Tibial artery (tissue), 4 donors: ENCODE measurements around the gene MKRN2OS.

Experiments used
- DNase-seq, 2 donors: peaks; one replicate each; pipeline ENCODE4 v3.0.0-alpha.2; 2019
- H3K27ac ChIP-seq, 2 donors: fragments of 200-600 bp; sonication (generic) in 1 of 2; 1 replicate in 1 of 2; 2 replicates in 1 of 2; pipeline ENCODE4 v1.5.1; 2018 to 2019; ENCODE audit warnings: mild to moderate bottlenecking in 1 of 2
- H3K27me3 ChIP-seq, 2 donors: fragments of 200-600 bp; sonication (generic) in 1 of 2; one replicate each; pipeline versions ENCODE4 v1.5.1 to v1.6.0; 2016 to 2019
- H3K36me3 ChIP-seq, 3 donors: fragments of 200-600 bp; sonication (generic) in 2 of 3; one replicate each; pipeline ENCODE4 v1.5.1; 2016 to 2019; ENCODE audit warnings: mild to moderate bottlenecking in 2 of 3
- H3K4me1 ChIP-seq, 4 donors: fragments of 200-600 bp; sonication (generic) in 2 of 4; 1 replicate in 3 of 4; 2 replicates in 1 of 4; pipeline ENCODE4 v1.5.1; 2016 to 2019
- H3K4me3 ChIP-seq, 2 donors: fragments of 200-600 bp; sonication (generic) in 1 of 2; 1 replicate in 1 of 2; 2 replicates in 1 of 2; pipeline ENCODE4 v1.5.1; 2018 to 2019; ENCODE audit warnings: mild to moderate bottlenecking in 2 of 2
- H3K9me3 ChIP-seq, 3 donors: fragments of 200-600 bp; sonication (generic) in 1 of 3; one replicate each; pipeline ENCODE4 v1.5.1; 2016 to 2019
- CTCF ChIP-seq, 2 experiments: fragments of 200-600 bp in 1 of 2; fragments of 450-650 bp in 1 of 2; IDR thresholded peaks; one replicate each; pipeline ENCODE4 v1.5.1; 2017 to 2019; ENCODE audit warnings: antibody characterized with exemption in 2 of 2, mild to moderate bottlenecking in 1 of 2, moderate library complexity in 1 of 2
- intact Hi-C: fragments of 100-400 bp; cut with DNase I; formaldehyde crosslinking; loops from one replicate; pipeline ENCODE4 v1.15.0; 2023; ENCODE audit warnings: low total_unique reads

Gene MKRN2OS

DNA sequence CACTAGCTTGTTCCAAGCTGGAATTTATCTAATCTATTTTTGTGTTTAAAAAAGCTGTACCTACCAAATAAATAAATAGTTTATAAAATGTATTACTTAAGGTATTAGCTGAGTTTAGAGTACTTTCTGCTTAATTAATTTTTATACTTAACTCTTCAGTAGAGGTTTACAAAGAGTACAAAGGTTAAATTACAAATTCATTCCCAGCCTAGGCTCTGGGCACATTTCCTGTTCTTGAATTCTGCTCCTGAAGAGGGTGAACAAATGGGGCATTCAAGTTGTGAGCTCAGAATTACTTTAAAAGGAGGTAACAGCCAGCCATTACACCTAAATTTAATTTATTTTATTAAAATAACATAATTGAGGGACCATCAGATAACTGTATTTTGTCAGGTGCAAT is 38.0 kb upstream of the MKRN2OS start:
- no peak for TF ChIP-seq CTCF (IDR thresholded peaks at IDR 0.05)
- intact Hi-C loops: no loop called here
- H3K27me3 ChIP-seq: no peaks in the 10 kb centered on the region
- no peak for DNase-seq
- peaks cover 64 to 100% (median 95%) of the 10 kb centered on the region in 3 donors for H3K36me3 ChIP-seq
- no peaks in the 10 kb centered on the region for H3K9me3 ChIP-seq
- H3K27ac ChIP-seq: no peak overlapping the region
- H3K4me3 ChIP-seq: no peak overlapping the region
- H3K4me1 ChIP-seq: peaks cover 0 to 5% (median 0%) of the 10 kb centered on the region in 4 donors

- no peak for TF ChIP-seq CTCF (IDR thresholded peaks at IDR 0.05)
- H3K36me3 ChIP-seq: peaks cover 64 to 100% (median 95%) of the 10 kb centered on the region in 3 donors
These were observed 37.4 kb upstream of the MKRN2OS start for GRCh38 chr3:12582730-12583129.

DNA sequence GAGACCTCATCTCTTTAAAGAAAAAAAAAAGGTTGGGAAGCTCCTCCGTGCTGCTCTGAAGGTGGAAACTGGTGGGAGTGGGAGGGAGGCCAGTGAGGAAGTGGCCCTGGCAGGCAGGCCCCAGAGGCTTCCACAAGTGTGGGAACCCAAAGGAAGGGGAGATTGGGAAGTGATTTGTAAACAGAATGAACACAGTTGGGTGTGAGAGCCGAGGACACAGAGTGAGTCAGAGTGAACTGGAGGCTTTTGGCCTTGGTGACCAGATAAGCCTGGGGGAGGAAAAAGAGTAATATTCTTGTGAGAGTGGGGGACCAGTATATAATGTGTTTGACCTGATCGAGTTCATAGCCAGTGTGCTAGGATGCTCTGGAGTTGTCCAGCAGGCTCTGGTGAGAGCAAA is 34.6 kb upstream of the MKRN2OS start:
- no peak overlapping the region for H3K4me3 ChIP-seq
- no peak for TF ChIP-seq CTCF (IDR thresholded peaks at IDR 0.05)
- DNase-seq: no peak
- H3K27ac ChIP-seq: no peak overlapping the region
- H3K27me3 ChIP-seq: no peaks in the 10 kb centered on the region
- no peaks in the 10 kb centered on the region for H3K4me1 ChIP-seq
- intact Hi-C loops: no loop called here
- H3K36me3 ChIP-seq: peaks cover 62 to 100% (median 98%) of the 10 kb centered on the region in 3 donors
- no peaks in the 10 kb centered on the region for H3K9me3 ChIP-seq

More at GRCh38 chr3:12582730-12583129, 37.4 kb upstream of the MKRN2OS start:
- no peaks in the 10 kb centered on the region for H3K9me3 ChIP-seq
- intact Hi-C loops: no loop called here
- H3K4me3 ChIP-seq: no peak overlapping the region
- no peak for DNase-seq
- peaks cover 0 to 5% (median 0%) of the 10 kb centered on the region in 4 donors for H3K4me1 ChIP-seq
- no peaks in the 10 kb centered on the region for H3K27me3 ChIP-seq
- no peak overlapping the region for H3K27ac ChIP-seq

GRCh38 chr3:12579456-12579855 is 34.2 kb upstream of the MKRN2OS start:
- no peak overlapping the region for H3K27ac ChIP-seq
- H3K36me3 ChIP-seq: peaks cover 62 to 100% (median 98%) of the 10 kb centered on the region in 3 donors
- TF ChIP-seq CTCF (IDR thresholded peaks at IDR 0.05): no peak
- no peak overlapping the region for H3K4me3 ChIP-seq
- no peak for DNase-seq
- H3K4me1 ChIP-seq: no peaks in the 10 kb centered on the region
- intact Hi-C loops: no loop called here
- no peaks in the 10 kb centered on the region for H3K9me3 ChIP-seq
- H3K27me3 ChIP-seq: no peaks in the 10 kb centered on the region

GRCh38 chr3:12578742-12579141 is 33.4 kb upstream of the MKRN2OS start:
- Histone ChIP-seq H3K27me3 (no peaks in the 10 kb centered on the region), H3K4me3 (no peak overlapping the region), H3K36me3 (peaks cover 62 to 100% (median 98%) of the 10 kb centered on the region in 3 donors), H3K27ac (no peak overlapping the region), H3K9me3 (no peaks in the 10 kb centered on the region), H3K4me1 (no peaks in the 10 kb centered on the region)
- no peak for DNase-seq
- intact Hi-C loops: no loop called here
- TF ChIP-seq CTCF (IDR thresholded peaks at IDR 0.05): peak in 1 of 2 experiments; percentile 9

GRCh38 chr3:12577379-12577778 is 32.1 kb upstream of the MKRN2OS start:
- no peaks in the 10 kb centered on the region for H3K27me3 ChIP-seq
- no peaks in the 10 kb centered on the region for H3K4me1 ChIP-seq
- no peak overlapping the region for H3K4me3 ChIP-seq
- H3K9me3 ChIP-seq: no peaks in the 10 kb centered on the region
- TF ChIP-seq CTCF (IDR thresholded peaks at IDR 0.05): no peak
- H3K36me3 ChIP-seq: peaks cover 63 to 100% (median 98%) of the 10 kb centered on the region in 3 donors
- H3K27ac ChIP-seq: no peak overlapping the region
- DNase-seq: no peak
- intact Hi-C loops: no loop called here
